Measurements from ENCODE around the gene JAM2. TPM values are rescaled to one million over a fixed set of nuclear protein-coding genes. Genes with fewer than 3 reads are reported as not detected.

Gene JAM2
- total RNA-seq, 1 experiment from 2014 or later: 2.6 TPM

DNA sequence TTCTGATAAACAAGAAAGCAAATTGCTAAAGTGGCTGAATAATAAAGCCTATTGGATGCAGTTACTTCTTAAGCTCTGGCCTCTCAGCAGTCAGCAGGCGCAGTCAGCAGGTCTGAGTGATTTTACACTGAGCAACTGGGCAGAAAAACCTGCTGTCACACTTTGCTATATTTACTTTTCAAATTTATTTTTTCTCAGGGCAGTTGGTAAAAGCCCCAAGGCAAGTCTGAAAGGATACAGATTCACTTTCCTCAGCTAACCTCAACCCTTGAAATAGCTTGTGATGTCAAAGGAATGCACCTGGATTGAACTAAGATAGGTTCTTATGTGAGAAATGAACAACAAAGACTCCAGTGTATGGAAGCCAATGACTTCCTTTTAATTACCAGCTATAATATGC is 61.7 kb downstream of the JAM2 start:
- Mint-ChIP-seq H3K4me3 (no peak overlapping the region), H3K27ac (no peak overlapping the region), H3K27me3 (ENCODE audit: low read depth) (no peaks in the 10 kb centered on the region; the same call in 1 of the 2 replicates), H3K4me1 (no peaks in the 10 kb centered on the region), H3K9me3 (peaks cover 4 to 9% of the 10 kb centered on the region in 2 experiments; a peak in 4 of 5 replicates), H3K36me3 (ENCODE audit: insufficient read depth in 1 of 3, low read depth in 3 of 3) (peaks cover 3 to 15% (median 9%) of the 10 kb centered on the region in 3 experiments; a peak in 6 of 7 replicates)
- no peaks in the 10 kb centered on the region for H3K79me2 ChIP-seq (ENCODE audit: insufficient read depth, low read length)
- H3K14ac ChIP-seq (ENCODE audit: insufficient read depth, low read length): no peak overlapping the region
- H2BK5ac ChIP-seq (ENCODE audit: insufficient read length, low read length): no peak overlapping the region
- no peak overlapping the region for H2BK12ac ChIP-seq (ENCODE audit: insufficient read length, low read depth, low read length)
- no peak overlapping the region for H2AFZ ChIP-seq (ENCODE audit: low read length)
- WGBS (ENCODE audit: extremely low coverage, insufficient read length, low lambda C conversion rate): no CpG with 5 or more reads among the region's 1 CpG
- H2BK20ac ChIP-seq (ENCODE audit: low read depth, low read length, poor library complexity, severe bottlenecking): no peak overlapping the region
- H3K79me1 ChIP-seq (ENCODE audit: insufficient read depth, low read depth, low read length, poor library complexity, severe bottlenecking): no peaks in the 10 kb centered on the region
- DNase-seq: no peak
- no peak overlapping the region for H3K4ac ChIP-seq (ENCODE audit: low read depth, low read length)
- H3K9ac ChIP-seq (ENCODE audit: extremely low read depth, insufficient read length, low read length): no peak overlapping the region
- no peaks in the 10 kb centered on the region for H3K9me3 ChIP-seq (ENCODE audit: control insufficient read depth, low read depth, low read length)
- TF ChIP-seq, protein P1, sequence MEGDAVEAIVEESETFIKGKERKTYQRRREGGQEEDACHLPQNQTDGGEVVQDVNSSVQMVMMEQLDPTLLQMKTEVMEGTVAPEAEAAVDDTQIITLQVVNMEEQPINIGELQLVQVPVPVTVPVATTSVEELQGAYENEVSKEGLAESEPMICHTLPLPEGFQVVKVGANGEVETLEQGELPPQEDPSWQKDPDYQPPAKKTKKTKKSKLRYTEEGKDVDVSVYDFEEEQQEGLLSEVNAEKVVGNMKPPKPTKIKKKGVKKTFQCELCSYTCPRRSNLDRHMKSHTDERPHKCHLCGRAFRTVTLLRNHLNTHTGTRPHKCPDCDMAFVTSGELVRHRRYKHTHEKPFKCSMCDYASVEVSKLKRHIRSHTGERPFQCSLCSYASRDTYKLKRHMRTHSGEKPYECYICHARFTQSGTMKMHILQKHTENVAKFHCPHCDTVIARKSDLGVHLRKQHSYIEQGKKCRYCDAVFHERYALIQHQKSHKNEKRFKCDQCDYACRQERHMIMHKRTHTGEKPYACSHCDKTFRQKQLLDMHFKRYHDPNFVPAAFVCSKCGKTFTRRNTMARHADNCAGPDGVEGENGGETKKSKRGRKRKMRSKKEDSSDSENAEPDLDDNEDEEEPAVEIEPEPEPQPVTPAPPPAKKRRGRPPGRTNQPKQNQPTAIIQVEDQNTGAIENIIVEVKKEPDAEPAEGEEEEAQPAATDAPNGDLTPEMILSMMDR (conservative IDR thresholded peaks at IDR 0.05): no peak
- no peak overlapping the region for H4K8ac ChIP-seq (replicated peaks; ENCODE audit: insufficient read length, low read depth, low read length)
- no peak overlapping the region for H3K4me2 ChIP-seq (ENCODE audit: insufficient read depth, insufficient read length, low read length)
- H2BK120ac ChIP-seq (ENCODE audit: low read depth, low read length, poor library complexity, severe bottlenecking): no peak overlapping the region
- H4K5ac ChIP-seq (ENCODE audit: insufficient read length, low read depth, low read length): no peak overlapping the region
- H4K20me1 ChIP-seq (ENCODE audit: control insufficient read depth, insufficient read depth, insufficient read length): no peaks in the 10 kb centered on the region
- no peak overlapping the region for H3K23ac ChIP-seq (ENCODE audit: insufficient read length, low read depth, low read length)
- H3T11ph ChIP-seq (ENCODE audit: low read length): no peak overlapping the region
- H3K18ac ChIP-seq (ENCODE audit: insufficient read length, low read depth, low read length): no peak overlapping the region
- H3K56ac ChIP-seq (ENCODE audit: insufficient read length, low read depth, low read length): no peak overlapping the region
- no peaks in the 10 kb centered on the region for H3K27me3 ChIP-seq (ENCODE audit: insufficient read depth, low read length)
- H4K91ac ChIP-seq (ENCODE audit: insufficient read length, low read depth, low read length): no peak overlapping the region
- no peak overlapping the region for H2AK5ac ChIP-seq (ENCODE audit: insufficient read length, low read length)
- no peak overlapping the region for H3K27ac ChIP-seq (ENCODE audit: insufficient read length, low read depth, low read length)
- no peaks in the 10 kb centered on the region for H3K23me2 ChIP-seq (ENCODE audit: insufficient read length, low read depth, low read length, poor library complexity, severe bottlenecking)
- H2BK15ac ChIP-seq (ENCODE audit: low read depth, low read length): no peak overlapping the region
- H3K4me1 ChIP-seq (ENCODE audit: insufficient read depth, low read length): no peaks in the 10 kb centered on the region
